HepG2 (cell line): ENCODE measurements around the gene CYBC1. TPM values are rescaled to one million over a fixed set of nuclear protein-coding genes. Genes with fewer than 3 reads are reported as not detected.

Experiments used
- CBFB ChIP-seq: sonication (generic); formaldehyde crosslinking; IDR thresholded peaks from 2 replicates; pipeline ENCODE4 v1.4.0; 2020; ENCODE audit warnings: missing genetic modification reagents
- CENPT ChIP-seq: sonication (generic); formaldehyde crosslinking; IDR thresholded peaks from 2 replicates; pipeline ENCODE4 v1.8.0; 2022; ENCODE audit warnings: low read depth, mild to moderate bottlenecking, moderate library complexity, missing genetic modification reagents
- HMG20B ChIP-seq: conservative IDR thresholded peaks from 2 replicates; pipeline ENCODE4 v1.6.1; 2016; ENCODE audit warnings: missing genetic modification reagents, missing compliant biosample characterization
- HOXA9 ChIP-seq: sonication (generic); formaldehyde crosslinking; IDR thresholded peaks from 2 replicates; pipeline ENCODE4 v1.8.1; 2022; ENCODE audit warnings: missing genetic modification reagents, mild to moderate bottlenecking, moderate library complexity, borderline replicate concordance
- JUNB ChIP-seq: sonication (generic); formaldehyde crosslinking; IDR thresholded peaks from 2 replicates; pipeline ENCODE4 v1.8.0; 2022; ENCODE audit warnings: missing genetic modification reagents, mild to moderate bottlenecking, borderline replicate concordance
- NR2F1 ChIP-seq, 2 experiments: fragments of 450-650 bp in 1 of 2; formaldehyde crosslinking in 1 of 2; IDR thresholded peaks; 2 replicates each; pipeline versions ENCODE4 v1.5.0 to v1.6.1; 2016 to 2020; ENCODE audit warnings: mild to moderate bottlenecking in 1 of 2, missing compliant biosample characterization in 1 of 2, missing genetic modification reagents in 1 of 2, moderate library complexity in 1 of 2
- SALL1 ChIP-seq: sonication (generic); formaldehyde crosslinking; IDR thresholded peaks from 2 replicates; pipeline ENCODE4 v1.8.0; 2022; ENCODE audit warnings: mild to moderate bottlenecking, missing genetic modification reagents
- THYN1 ChIP-seq: sonication (generic); formaldehyde crosslinking; IDR thresholded peaks from 2 replicates; pipeline ENCODE4 v1.8.1; 2023; ENCODE audit warnings: low read depth, mild to moderate bottlenecking, moderate library complexity, missing genetic modification reagents, borderline replicate concordance
- TRIM24 ChIP-seq: sonication (generic); formaldehyde crosslinking; IDR thresholded peaks from 2 replicates; pipeline ENCODE4 v1.8.0; 2022; ENCODE audit warnings: mild to moderate bottlenecking, missing genetic modification reagents
- YEATS2 ChIP-seq: sonication (generic); formaldehyde crosslinking; IDR thresholded peaks from 2 replicates; pipeline ENCODE4 v1.4.0; 2020; ENCODE audit warnings: missing genetic modification reagents, borderline replicate concordance
- ZFP36 ChIP-seq: fragments of 150-350 bp; IDR thresholded peaks from 2 replicates; pipeline ENCODE4 v1.6.1; 2018; ENCODE audit warnings: borderline replicate concordance, low read length, low read depth; ENCODE audit not compliant: partially characterized antibody
- ZFP90 ChIP-seq: sonication (generic); formaldehyde crosslinking; IDR thresholded peaks from 2 replicates; pipeline ENCODE4 v1.8.0; 2022; ENCODE audit warnings: missing genetic modification reagents, mild to moderate bottlenecking, inconsistent platforms, borderline replicate concordance
- ZNF326 ChIP-seq: sonication (generic); formaldehyde crosslinking; IDR thresholded peaks from 2 replicates; pipeline ENCODE4 v1.4.0; 2020; ENCODE audit warnings: missing genetic modification reagents, borderline replicate concordance
- polyA plus RNA-seq, 8 experiments: library from polyadenylated mRNA; depleted of rRNA in 3 of 8; stranded (reverse) in 7 of 8; unstranded in 1 of 8; fragments of >200 nt; fragmentation: Illumina TruSeq in 4 of 8; extraction: Trizol in 4 of 8; gene quantifications; 2 replicates each; pipeline versions ENCODE4 v1.2.1 to v1.2.3, GENCODE V29; 2011 to 2016; ENCODE audit warnings: low read depth in 4 of 8, missing spikeins in 1 of 8, mixed read lengths in 1 of 8; ENCODE audit not compliant: insufficient read depth in 1 of 8
- total RNA-seq, 5 experiments: library from RNA; depleted of rRNA; stranded (reverse); fragments of >200 nt; fragmentation: Illumina TruSeq; extraction: Trizol; gene quantifications; 2 replicates each; pipeline ENCODE4 v1.2.3, GENCODE V29; 2016; ENCODE audit warnings: low read depth in 1 of 5
- TF ChIP-seq, protein P1 (sequence below): sonication (generic); formaldehyde crosslinking; IDR thresholded peaks from 2 replicates; pipeline ENCODE4 v1.5.0; 2020; ENCODE audit warnings: mild to moderate bottlenecking, missing genetic modification reagents, borderline replicate concordance
- TF ChIP-seq, protein P2 (sequence below): fragments of 450-650 bp; IDR thresholded peaks from 2 replicates; pipeline ENCODE4 v1.6.1; 2017
- TF ChIP-seq, protein P3 (sequence below): sonication (generic); formaldehyde crosslinking; IDR thresholded peaks from 2 replicates; pipeline ENCODE4 v1.8.1; 2023; ENCODE audit warnings: mild to moderate bottlenecking, missing genetic modification reagents
- TF ChIP-seq, protein P4 (sequence below): IDR thresholded peaks from 2 replicates; pipeline ENCODE4 v1.6.1; 2016; ENCODE audit warnings: low read depth, control low read depth
- TF ChIP-seq, protein P5 (sequence below): sonication (generic); formaldehyde crosslinking; IDR thresholded peaks from 2 replicates; pipeline ENCODE4 v1.4.0; 2020; ENCODE audit warnings: low read depth, mild to moderate bottlenecking, missing genetic modification reagents

The CYBC1 gene
- total and polyA plus RNA-seq, 2 of the 13 experiments (the other 11 are each of a cell fraction or from before 2014, with no cell fraction given), result 43.4 to 44.1 TPM

DNA sequence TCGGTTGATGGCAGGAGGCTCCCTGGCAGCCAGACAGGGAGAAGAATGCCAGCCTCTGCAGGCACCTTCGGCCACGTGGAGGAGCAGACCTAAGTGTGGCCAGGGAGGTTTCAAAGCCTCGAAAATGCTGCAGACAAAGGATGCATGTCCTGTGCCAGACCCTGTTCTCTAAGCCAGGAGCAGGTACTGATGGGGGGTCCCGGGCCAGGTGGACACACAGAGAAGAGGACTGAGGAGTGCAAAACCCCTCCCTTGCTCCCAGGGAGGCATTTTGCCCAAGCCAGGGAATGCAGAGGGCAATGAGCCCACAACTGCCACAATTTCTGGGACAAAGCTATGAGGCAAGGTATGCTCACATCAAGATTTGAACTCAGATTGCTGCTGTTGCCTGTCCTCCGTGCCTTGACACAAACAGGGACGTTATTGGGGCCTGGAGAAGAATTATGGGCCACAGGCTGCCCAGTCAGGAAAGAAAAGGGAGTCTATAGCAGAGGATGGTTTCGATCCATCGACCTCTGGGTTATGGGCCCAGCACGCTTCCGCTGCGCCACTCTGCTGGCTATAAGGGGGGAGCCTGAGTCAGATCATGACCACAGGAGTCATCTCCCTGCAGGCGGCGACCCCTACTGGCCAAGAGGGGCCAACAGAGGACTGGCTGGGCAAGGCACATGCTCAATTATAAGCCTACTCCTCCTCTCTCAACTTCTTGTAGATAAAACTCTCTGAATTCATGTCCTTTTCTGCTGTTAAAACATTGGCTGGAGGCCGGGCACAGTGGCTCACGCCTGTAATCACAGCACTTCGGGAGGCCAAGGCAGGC lies 43.9 kb upstream of the CYBC1 start (continued):
- TF ChIP-seq, protein P1, sequence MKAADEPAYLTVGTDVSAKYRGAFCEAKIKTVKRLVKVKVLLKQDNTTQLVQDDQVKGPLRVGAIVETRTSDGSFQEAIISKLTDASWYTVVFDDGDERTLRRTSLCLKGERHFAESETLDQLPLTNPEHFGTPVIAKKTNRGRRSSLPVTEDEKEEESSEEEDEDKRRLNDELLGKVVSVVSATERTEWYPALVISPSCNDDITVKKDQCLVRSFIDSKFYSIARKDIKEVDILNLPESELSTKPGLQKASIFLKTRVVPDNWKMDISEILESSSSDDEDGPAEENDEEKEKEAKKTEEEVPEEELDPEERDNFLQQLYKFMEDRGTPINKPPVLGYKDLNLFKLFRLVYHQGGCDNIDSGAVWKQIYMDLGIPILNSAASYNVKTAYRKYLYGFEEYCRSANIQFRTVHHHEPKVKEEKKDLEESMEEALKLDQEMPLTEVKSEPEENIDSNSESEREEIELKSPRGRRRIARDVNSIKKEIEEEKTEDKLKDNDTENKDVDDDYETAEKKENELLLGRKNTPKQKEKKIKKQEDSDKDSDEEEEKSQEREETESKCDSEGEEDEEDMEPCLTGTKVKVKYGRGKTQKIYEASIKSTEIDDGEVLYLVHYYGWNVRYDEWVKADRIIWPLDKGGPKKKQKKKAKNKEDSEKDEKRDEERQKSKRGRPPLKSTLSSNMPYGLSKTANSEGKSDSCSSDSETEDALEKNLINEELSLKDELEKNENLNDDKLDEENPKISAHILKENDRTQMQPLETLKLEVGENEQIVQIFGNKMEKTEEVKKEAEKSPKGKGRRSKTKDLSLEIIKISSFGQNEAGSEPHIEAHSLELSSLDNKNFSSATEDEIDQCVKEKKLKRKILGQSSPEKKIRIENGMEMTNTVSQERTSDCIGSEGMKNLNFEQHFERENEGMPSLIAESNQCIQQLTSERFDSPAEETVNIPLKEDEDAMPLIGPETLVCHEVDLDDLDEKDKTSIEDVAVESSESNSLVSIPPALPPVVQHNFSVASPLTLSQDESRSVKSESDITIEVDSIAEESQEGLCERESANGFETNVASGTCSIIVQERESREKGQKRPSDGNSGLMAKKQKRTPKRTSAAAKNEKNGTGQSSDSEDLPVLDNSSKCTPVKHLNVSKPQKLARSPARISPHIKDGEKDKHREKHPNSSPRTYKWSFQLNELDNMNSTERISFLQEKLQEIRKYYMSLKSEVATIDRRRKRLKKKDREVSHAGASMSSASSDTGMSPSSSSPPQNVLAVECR, result peak; percentile 87
- TF ChIP-seq SALL1 (CRISPR knock-in tag) (peak; percentile 92), HOXA9 (CRISPR knock-in tag) (no peak), NR2F1 (CRISPR knock-in tag; IDR thresholded peaks at IDR 0.05) (peak in 1 of 2 experiments; percentile 74; a peak in 3 of 4 replicates), TRIM24 (no peak), ZFP90 (CRISPR knock-in tag) (peak; percentile 44), JUNB (no peak), ZNF326 (no peak), CENPT (CRISPR knock-in tag) (no peak), THYN1 (CRISPR knock-in tag) (no peak), ZFP36 (no peak), CBFB (peak; percentile 89), YEATS2 (CRISPR knock-in tag) (peak; percentile 82), HMG20B (CRISPR knock-in tag) (peak; percentile 65; the same call in 1 of the 2 replicates)
- TF ChIP-seq, protein P2, sequence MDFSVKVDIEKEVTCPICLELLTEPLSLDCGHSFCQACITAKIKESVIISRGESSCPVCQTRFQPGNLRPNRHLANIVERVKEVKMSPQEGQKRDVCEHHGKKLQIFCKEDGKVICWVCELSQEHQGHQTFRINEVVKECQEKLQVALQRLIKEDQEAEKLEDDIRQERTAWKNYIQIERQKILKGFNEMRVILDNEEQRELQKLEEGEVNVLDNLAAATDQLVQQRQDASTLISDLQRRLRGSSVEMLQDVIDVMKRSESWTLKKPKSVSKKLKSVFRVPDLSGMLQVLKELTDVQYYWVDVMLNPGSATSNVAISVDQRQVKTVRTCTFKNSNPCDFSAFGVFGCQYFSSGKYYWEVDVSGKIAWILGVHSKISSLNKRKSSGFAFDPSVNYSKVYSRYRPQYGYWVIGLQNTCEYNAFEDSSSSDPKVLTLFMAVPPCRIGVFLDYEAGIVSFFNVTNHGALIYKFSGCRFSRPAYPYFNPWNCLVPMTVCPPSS, result no peak
- TF ChIP-seq, protein P3, sequence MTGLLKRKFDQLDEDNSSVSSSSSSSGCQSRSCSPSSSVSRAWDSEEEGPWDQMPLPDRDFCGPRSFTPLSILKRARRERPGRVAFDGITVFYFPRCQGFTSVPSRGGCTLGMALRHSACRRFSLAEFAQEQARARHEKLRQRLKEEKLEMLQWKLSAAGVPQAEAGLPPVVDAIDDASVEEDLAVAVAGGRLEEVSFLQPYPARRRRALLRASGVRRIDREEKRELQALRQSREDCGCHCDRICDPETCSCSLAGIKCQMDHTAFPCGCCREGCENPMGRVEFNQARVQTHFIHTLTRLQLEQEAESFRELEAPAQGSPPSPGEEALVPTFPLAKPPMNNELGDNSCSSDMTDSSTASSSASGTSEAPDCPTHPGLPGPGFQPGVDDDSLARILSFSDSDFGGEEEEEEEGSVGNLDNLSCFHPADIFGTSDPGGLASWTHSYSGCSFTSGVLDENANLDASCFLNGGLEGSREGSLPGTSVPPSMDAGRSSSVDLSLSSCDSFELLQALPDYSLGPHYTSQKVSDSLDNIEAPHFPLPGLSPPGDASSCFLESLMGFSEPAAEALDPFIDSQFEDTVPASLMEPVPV (CRISPR knock-in tag), result peak; percentile 84; the same call in 1 of the 2 replicates
- TF ChIP-seq, protein P4, sequence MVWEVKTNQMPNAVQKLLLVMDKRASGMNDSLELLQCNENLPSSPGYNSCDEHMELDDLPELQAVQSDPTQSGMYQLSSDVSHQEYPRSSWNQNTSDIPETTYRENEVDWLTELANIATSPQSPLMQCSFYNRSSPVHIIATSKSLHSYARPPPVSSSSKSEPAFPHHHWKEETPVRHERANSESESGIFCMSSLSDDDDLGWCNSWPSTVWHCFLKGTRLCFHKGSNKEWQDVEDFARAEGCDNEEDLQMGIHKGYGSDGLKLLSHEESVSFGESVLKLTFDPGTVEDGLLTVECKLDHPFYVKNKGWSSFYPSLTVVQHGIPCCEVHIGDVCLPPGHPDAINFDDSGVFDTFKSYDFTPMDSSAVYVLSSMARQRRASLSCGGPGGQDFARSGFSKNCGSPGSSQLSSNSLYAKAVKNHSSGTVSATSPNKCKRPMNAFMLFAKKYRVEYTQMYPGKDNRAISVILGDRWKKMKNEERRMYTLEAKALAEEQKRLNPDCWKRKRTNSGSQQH, result peak; percentile 28
- TF ChIP-seq, protein P5, sequence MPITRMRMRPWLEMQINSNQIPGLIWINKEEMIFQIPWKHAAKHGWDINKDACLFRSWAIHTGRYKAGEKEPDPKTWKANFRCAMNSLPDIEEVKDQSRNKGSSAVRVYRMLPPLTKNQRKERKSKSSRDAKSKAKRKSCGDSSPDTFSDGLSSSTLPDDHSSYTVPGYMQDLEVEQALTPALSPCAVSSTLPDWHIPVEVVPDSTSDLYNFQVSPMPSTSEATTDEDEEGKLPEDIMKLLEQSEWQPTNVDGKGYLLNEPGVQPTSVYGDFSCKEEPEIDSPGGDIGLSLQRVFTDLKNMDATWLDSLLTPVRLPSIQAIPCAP (CRISPR knock-in tag), result no peak
